Forelimb muscle (tissue), 1 donor: ENCODE results near the gene MYO1D. TPM values are rescaled to one million over a fixed set of nuclear protein-coding genes. Genes with fewer than 3 reads are reported as not detected.
"Not testable (repeated sequence)": the region's sequence is repeated elsewhere in the genome, so short reads cannot be mapped to it uniquely, and the experiment has no call there.

Source experiments
- DNase-seq: peaks from one replicate; pipeline ENCODE4 v3.0.0-alpha.2; 2013; ENCODE audit warnings: low read depth
- polyA plus RNA-seq: library from polyadenylated mRNA; unstranded; fragments of 120-200 nt; gene quantifications from one replicate; pipeline ENCODE4 v1.2.1, GENCODE V29; 2013; ENCODE audit not compliant: insufficient read length

Gene MYO1D
- polyA plus RNA-seq, 1 donor, result 5.8 TPM

DNA sequence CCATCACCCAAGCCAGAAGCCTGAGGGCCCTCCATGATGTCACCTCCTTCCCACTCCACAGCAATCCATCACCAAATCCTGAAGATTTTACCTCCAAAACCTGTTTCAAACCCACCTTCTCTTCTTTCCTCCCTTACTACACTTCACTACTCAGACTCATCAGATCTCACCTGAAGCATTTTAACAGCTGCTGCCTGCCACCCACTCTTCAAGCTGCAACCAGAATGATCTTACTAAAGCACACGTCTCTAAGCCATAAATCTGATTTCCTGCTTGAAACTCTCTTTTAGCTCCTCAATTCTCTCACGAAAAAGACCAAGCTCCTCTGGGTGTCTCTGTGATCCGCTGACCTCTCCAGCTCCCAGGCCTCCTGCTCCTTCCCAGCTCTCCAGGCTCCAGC lies 343.6 kb downstream of the MYO1D start:
- DNase-seq, result no peak

DNA sequence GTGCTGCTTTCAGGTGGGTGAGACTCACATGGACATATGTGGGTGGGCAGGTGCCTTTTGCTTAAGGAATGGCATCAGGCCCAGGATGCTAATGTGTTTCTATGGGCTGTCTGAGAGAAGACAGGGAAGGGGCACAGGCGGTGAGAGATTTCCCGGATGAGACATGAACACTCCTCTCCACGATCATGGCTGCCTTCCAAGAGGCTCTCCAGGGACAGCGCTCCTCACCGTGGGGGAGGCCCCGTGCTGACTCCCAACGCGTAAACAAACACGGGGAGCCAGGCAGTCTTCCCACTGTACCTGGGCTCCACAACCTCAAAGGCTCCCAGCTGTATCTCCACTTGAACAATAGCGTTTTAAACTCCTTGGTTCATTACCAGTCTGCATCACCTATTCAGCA lies 347.3 kb downstream of the MYO1D start:
- DNase-seq, result no peak

DNA sequence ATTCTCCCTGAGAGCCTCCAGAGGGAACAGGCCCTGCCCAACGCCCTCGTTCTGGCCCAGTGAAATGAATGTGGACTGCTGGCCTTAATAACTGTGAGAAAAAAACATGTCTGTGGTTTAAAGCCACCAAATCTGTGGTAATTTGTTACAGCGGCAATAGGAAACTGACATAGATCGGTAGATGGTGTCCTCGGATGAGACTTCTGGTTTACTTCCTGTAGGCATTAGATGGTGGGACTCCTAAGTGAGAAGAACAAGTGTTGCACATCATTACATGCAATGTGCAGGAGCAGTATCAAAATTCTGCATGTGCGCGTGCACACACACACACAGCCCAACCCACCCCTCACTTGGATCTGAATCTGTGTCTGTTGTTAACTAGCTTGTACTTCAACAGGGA lies 348.1 kb downstream of the MYO1D start:
- DNase-seq, result no peak

- DNase-seq, result no peak
These were observed 349.8 kb downstream of the MYO1D start for GRCh38 chr17:32527146-32527545.

GRCh38 chr17:32525122-32525521 lies 351.8 kb downstream of the MYO1D start:
- no peak for DNase-seq

DNA sequence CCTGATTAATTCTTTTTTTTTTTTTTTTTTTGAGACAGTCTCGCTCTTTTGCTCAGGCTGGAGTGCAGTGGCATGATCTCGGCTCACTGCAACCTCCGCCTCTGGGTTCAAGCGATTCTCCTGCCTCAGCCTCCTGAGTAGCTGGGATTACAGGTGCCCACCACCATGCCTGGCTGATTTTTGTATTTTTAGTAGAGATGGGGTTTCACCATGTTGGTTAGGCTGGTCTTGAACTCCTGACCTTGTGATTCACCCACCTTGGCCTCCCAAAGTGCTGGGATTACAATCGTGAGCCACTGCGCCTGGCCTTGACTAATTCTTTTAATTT lies 352.4 kb downstream of the MYO1D start:
- not testable (repeated sequence) for DNase-seq

GRCh38 chr17:32523827-32524552 lies 352.9 kb downstream of the MYO1D start:
- no peak for DNase-seq

DNA sequence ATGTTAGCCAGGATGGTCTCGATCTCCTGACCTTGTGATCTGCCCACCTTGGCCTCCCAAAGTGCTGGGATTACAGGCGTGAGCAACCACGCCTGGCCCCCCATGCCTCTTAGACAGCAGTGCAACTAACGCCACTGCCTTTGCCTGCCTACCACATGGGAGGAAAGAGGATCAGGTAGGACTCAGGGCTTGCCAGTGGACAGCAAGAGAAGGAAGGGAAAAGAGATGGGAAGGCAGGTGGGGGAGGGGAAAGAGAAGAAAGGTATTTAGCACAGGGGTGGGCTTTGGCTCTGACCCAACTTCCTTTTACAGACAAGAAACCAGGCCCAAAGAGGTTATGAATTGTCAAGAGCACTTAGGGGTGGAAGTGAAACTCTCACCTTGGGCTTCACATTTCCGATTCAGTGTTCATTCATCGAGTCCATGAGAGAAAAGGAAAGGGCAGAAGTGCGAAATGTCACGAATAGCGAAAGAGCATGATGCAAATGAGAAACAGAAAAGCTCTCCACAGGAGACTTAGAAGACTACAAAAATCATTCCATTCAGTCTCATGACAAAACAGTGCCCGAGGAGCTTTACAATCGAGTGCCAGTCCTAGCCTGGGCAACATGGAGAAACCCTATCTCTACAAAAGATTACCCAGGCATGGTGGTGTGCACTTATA lies 353.8 kb downstream of the MYO1D start:
- no peak for DNase-seq

GRCh38 chr17:32520737-32521404 lies 356.1 kb downstream of the MYO1D start:
- no peak for DNase-seq

DNA sequence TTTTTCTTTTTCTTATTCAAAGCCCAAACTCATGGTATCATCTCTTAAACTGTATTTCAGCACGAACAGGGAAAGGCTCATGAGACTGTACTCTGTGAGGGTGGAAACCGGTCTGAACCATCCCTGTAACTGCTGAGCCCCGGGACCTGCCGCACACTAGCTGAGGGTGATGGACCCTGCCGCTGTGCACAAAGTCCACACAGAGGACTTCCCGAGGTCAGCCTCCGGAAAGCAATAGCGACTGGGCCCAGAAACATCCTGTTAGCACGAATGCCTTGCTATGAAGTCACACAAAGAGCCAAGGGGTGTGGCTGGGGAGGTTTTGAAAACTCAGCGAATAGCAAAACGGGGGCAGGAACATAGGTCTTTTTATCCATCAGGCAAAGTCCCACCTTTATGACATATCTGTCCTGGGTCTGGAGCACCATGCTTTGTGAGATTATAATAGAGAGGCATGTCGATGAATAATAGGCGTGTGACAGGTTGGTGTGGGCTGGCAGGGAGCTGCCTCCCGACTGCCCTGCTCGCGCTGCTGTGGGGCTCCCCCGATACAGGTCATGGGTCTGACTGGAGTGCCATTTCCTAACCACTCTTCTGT lies 356.7 kb downstream of the MYO1D start:
- no peak for DNase-seq

GRCh38 chr17:32519228-32520103 lies 357.5 kb downstream of the MYO1D start:
- DNase-seq, result no peak

DNA sequence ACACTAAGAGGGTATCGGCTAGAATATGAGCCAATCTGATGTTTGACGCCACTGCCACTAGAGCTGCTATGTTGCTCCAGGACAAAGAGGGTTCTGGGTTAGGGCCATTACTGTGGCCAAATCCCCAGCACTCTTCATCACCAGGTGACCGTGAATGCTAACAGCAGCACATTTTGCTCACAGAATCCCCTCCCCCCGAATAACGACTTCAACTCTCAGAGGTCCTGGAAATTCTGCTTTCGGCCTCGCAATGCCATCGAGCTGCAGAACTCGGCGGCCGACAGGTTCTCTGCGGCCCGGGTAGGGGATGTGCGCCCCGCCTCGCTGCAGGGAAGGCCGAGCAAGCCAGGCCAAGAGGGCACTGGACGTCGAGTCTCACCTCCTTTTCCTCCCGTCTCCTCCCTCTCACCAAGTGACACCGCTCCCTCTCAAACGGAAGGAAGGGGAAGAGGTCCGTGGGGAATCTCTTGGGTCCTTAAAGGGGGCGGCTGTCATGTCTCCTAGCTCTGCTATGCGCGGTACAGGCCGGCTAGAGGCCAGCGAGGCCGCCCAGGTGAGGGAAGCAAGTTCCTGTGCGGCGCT lies 358.2 kb downstream of the MYO1D start:
- DNase-seq, result no peak

DNA sequence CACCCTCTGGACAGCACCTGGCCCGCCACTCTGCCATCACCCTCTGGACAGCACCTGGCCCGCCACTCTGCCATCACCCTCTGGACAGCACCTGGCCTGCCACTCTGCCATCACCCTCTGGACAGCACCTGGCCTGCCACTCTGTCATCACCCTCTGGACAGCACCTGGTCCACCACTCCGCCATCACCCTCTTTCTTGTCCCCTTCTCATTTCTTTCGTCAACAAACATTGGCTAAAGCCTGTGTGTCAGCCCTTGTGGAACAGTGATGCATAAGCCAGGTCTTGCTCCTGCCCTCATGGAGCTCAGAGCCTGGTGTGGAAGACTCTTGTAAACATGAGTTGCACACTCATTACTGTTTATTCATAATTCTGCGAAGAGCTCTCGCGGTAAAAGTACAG lies 358.9 kb downstream of the MYO1D start:
- no peak for DNase-seq

DNA sequence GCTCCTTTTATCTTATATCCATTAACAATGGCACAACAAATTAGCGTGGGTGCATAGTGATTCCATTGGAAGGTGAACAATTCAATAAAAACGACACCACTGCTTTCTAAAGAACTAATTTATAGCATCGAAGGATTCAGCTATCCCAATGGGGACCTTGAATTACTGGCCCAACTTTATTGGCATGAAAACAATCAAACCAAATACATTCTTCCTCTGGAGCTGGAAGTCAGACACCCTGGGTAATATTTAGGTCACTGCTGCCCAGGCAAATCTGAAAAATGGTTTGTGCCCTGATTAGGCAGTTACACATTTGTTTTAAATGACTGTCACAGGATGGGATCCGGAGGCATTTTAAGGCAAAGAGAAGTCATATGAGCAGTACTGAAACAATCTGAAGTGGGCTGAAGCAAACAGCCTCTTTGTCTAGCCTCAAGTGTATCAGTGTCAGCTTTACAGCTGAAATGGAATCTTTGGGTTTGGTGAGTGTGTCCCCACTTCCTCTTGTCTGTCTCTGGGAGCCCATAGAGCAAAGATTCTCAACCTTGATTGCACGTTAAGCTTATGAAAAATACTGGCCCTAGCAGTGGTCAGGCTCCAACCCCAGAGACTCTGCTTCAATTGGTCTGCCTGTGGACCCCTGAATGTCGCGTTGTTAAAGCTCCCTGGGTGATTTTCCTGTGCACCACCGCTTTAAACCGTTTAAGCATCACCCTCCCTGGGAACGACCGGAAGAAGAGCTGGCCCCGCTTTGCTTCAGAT lies 359.8 kb downstream of the MYO1D start:
- no peak for DNase-seq

GRCh38 chr17:32516450-32516849 lies 360.5 kb downstream of the MYO1D start:
- no peak for DNase-seq

DNA sequence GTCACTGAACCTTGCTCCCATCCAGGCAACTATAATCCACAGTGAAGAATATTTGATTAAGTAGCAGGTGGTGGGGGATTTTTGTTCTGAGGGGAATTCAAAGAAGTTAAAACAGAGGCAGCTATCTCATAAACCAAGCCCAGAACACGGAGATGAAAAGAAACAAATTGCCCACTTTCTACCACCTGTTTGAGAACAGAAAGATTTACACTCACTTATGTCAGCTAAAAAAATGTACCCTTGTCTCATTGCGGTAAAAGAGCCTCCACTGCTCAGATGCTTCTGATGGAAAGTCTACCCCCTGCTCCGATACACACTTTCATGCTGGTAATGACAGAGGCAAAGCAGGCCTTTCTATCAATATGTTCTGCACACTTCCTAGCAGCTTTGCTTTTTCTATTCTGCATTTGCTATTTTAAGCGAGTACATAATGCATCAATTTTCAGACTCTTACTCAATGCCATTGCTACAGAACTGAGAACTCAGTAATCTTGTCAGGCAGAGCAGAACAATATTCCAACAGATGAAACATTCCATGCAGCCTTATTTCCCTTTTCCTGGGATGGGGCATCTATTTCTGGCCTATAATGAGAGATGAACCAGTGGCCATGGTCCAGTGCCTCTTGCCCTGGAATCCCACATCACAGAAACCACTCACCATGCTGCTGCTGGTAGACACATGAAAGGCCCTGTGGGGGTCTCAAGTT lies 361.1 kb downstream of the MYO1D start:
- DNase-seq, result no peak

DNA sequence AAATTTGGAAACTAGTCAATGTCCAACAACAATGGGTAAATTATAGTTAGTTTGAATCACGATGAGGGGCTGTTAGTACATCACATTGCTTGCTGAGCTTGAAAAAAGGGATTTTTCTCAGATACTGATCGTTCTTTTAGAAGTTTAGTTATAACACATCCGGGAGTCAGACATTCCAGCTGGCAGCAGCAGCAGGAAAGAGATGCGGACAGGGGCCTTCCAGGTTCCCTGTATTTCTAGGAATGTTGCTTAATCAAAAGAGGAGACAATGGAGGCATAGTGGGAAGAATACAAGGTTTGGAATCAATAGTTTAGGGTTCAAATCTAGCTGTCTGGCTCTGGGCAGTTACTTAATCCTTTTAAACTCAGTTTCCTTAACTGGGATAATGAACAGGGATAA lies 362.3 kb downstream of the MYO1D start:
- no peak for DNase-seq

- DNase-seq, result no peak
These were observed 363.3 kb downstream of the MYO1D start for GRCh38 chr17:32513579-32513978.

DNA sequence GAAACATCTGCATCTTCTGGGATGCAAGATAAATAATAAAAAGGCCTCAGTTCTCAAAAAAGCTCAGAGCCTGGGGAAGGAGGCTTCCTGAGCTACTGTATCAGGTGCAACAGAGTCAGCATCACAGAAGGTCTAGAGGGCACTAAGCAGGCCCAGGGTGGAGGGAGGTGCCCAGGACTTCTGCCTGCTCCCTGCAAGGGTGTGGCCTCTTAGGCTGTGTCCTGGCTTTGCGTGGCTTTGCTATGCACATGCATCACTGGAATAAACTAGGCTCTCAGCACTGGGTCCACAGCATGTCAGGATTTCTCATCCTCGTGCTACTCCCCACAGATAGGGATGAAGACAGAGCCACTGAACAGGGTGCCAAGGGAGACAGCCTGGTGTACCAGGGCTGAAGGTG lies 364.6 kb downstream of the MYO1D start:
- no peak for DNase-seq

GRCh38 chr17:32510466-32510865 lies 366.5 kb downstream of the MYO1D start:
- no peak for DNase-seq
